Hypothalamus (tissue), 51 donors: ENCODE measurements around the gene RICTOR.
"Not testable (repeated sequence)": the region's sequence is repeated elsewhere in the genome, so short reads cannot be mapped to it uniquely, and the experiment has no call there.

ENCODE experiments used
- DNase-seq, 51 donors: peaks; one replicate each; lab custom pipeline; 2025; lab: John Stamatoyannopoulos, UW

Gene RICTOR

GRCh38 chr5:39057734-39058133 is 16.5 kb downstream of the RICTOR start:
- no peak for DNase-seq

DNA sequence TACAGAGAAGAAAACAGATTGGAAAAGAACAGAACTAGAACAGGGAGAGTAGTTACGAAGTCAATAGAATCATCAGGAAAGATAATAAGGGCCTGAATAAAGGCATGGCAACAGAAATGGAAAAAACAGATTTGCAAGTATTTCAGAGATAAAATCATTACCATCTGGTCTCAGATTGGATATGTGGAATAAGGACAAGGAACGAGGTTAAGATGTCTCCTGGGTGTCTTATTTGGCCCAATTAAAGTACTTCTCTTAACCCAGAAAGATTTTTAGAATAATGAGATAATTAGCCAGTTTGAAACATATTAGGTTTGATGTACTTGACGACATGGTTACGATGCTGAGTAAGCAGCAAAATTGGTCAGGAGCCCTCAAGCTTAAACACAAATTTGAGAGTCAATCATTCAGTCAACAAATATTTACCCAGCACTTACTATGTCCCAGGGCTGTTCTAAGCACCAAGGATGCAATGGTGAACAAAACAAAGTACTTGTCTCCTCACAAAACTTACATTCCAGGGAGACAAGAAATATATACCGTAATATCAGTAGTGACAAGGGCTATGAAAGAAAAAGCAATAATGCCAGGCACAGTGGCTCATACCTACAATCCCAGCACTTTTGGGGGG is 18.3 kb downstream of the RICTOR start:
- DNase-seq: no peak

DNA sequence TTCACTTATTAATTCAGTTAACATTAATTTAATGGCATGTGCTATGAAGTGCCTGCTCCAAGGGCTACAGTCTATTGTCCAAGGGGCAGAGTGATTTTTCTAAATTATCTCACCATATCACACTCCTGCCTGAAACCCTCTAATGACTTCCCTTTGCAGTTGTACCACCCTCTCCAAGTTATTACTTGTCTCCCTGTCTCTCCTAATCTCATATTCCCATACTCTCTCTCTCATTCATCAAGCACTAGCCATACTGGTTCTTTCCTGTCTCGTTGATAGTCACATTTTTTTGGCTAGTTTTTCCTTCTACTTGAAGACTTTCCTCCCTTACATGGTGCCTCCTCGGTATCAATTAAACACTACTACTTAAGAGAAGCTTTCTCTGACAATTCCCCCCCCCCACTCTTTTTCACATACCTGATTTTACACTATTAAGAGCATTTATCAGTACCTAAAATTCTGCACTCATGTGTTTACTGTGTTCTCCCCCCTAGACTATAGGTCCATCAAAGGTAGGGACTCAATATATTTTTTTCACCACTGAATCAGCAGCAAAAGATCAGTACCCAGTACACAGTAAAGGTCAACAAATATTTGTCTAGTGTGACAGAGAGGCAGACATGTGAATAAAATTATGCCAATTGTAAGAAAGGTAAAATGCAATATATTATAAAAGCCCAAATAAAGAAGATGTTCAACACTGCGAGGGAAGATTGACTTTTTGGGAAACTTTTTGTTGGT is 19.0 kb downstream of the RICTOR start:
- DNase-seq: no peak

DNA sequence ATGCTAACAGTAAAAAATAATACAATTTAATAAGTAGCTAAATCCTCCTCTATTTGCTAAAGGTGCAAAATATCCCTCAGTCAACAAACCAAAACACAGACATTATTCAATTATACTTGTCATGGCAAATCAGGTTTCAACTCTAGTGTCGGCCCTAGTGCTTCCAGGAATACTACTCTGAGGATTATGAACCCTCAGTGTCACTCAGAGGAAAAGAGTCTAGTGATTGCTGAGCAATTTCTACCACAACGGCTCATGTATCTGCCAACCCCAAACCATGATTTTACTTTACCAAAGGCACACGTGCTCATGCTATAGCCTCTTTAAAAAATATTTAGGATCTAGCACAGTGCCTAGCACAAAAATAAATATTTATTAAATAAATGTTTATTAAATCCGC is 21.0 kb downstream of the RICTOR start:
- DNase-seq: no peak

DNA sequence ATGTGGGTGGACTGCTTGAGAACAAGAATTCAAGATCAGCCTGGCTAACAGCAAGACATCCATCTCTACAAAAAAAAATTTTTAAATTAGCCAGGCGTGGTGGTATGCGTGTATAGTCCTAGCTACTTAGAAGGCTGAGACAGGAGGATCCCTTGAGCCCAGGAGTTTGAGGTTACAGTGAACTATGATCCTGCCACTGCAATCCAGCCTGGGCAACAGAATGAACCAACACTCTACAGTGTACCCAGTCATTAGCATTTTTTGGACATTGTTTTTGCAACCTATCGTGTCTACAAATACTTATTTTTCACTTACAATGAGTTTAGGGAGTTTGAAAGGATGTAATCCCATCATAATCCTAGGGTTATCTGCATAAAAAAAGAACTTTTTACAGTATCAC is 22.1 kb downstream of the RICTOR start:
- no peak for DNase-seq

DNA sequence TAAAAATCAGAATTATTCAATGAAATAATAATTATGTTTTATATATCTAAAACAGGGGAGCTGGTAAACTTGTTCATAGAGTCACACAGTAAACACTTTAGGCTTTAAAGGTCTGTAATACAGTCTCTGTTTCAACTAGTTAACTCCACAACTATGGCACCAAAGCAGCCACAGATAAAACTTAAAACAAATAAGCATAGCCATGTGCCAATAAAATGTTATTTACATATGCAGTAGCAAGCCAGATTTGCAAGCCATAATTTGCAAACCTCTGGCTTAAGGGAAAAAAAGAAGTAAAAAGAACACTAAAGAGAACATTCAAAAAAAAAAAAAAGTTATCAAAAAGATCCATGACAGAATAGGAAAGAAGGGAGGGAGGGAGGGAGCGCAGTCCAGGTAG is 24.9 kb downstream of the RICTOR start:
- DNase-seq: no peak

DNA sequence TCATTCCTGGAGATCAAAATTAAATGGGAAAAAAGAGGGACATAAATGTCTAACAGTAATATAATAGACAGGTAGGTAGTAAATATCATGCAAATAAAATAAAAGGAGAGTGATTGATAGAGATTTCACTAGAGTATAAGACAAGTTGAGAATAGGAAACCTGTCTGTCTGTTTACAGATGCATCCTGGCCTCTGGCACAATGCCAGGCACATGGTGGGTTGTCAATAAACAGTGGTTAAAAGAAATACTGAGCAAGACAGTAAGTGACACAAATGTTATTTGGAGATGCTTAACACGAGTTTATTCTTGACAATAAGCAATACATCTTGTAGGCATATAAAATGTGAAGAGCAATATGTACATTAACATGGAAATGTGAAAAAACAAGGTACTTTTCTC is 33.3 kb downstream of the RICTOR start:
- no peak for DNase-seq

GRCh38 chr5:39034493-39034892 is 39.7 kb downstream of the RICTOR start:
- not testable (repeated sequence) for DNase-seq

GRCh38 chr5:39031041-39031440 is 43.2 kb downstream of the RICTOR start:
- no peak for DNase-seq

GRCh38 chr5:39025456-39025855 is 48.7 kb downstream of the RICTOR start:
- DNase-seq: no peak

DNA sequence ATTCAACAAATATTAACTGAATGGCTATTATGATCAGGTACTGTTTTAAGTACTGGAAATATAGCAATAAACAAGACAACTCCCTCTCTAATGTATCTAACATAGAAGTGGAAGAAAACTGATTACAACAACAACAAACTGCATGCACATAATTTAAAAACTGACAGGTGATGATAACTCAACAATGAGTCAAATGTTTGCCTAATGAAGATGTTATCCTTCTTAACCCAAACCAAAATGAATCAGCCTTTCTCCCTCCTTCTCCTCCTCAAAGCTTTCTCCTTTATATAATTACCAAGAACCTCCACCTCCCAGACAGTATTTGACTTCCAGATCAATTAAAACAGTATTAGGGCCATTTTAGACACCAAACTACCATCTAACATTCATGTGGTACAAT is 49.3 kb downstream of the RICTOR start:
- DNase-seq: no peak

DNA sequence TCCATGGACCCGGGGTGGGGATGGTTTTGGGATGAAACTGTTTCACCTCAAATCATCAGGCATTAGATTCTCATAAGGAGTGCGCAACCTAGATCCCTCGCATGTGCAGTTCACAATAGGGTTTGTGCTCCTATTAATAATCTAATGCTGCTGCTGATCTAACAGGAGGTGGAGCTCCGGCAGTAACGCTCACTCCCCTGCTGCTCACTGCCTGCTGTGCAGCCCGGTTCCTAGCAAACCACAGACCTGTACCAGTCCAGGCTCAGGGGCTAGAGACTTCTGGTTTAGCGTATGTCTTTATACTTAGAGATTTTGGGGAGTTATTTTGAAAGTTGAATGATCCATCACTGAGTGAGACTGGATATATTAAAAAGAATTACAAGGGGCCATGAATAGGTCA is 50.2 kb downstream of the RICTOR start:
- DNase-seq: peak in 3 of 51 donors; percentile 6 to 8 (median 6)

GRCh38 chr5:39023121-39023520 is 51.1 kb downstream of the RICTOR start:
- DNase-seq: no peak

DNA sequence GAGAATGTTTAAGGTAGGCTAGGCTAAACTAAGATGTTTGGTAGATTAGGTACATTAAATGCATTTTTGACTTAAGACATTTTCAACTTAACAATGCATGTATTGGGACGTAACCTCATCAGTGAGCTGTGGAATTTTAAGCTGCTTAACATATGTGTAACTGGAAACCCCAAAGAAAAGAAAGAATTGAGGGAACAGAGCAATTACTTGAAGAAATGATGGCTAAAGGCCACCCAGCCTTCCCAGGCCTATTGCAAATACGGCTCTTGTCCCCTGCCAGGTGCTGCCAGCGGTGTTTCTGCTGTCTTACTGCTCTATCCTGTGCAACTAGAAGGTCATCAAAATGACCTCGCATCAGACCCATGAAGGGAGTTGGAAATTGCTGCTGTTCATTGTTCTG is 52.0 kb downstream of the RICTOR start:
- no peak for DNase-seq

DNA sequence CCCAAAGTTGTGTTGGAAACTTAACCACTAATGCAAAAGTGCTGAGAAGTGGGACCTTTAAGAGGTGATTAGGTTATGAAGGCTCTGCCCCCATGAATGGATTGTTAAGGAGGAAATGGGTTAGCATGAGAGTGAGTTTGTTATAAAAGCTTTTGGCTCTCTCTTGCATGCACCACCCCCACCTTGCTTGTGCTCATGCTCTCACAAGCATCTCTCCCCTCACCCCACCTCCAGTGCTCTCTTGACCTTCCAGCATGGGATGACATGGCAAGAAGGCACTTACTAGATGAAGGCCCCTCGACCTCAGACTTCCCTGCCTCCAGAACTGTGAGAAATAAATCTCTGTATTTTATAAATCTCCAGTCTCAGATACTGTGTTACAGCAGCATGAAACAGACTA is 52.8 kb downstream of the RICTOR start:
- DNase-seq: no peak

DNA sequence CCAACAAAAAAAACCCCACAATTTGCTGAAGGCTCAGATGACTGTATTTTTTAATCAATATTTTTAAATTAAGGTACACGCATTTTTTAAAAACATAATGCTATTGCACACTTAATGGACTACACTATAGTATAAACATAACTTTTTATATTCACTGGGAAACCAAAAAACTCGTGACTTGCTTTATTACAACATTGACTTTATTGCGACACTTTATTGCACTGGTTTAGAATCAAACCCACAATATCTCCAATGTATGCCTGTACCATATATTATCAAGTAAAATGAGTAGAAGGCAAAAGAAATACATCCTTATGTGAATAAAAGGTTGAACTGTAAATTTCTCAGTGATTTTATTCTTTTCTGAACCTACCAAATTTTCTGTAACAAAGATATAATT is 53.7 kb downstream of the RICTOR start:
- no peak for DNase-seq

DNA sequence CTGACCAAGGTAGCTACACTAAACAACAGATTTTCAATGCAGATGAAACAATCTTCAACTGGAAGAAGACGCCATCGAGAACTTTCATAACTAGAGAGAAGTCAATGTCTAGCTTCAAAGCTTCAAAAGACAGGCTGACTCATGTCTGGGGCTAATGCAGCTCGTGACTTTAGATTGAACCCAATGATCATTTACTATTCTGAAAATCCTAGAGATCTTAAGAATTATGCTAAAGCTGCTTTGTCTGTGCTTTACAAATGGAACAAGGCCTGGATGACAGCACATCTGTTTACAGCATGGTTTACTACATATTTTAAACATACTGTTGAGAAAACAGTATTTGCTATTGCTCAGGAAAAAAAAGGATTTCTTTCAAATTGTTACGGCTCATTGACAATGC is 54.9 kb downstream of the RICTOR start:
- no peak for DNase-seq

DNA sequence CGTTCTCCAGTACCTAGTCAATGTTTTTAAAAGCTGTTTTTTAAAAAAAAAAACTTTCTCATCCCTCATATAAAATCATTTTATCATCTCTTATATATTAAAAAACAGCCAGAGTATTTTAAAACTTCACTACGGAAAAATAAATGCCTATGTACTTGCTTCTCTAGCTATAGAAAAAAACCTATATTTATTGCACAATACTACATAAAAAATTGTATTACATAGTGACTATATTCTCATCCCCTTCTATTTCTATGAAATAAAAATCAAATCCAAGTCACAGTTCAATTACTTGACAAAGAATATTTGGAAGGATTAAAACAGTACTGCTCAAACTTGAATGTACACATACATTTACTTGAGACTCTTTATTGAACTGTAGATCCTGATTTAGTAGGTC is 56.7 kb downstream of the RICTOR start:
- no peak for DNase-seq

GRCh38 chr5:39016587-39017275 is 57.5 kb downstream of the RICTOR start:
- no peak for DNase-seq

DNA sequence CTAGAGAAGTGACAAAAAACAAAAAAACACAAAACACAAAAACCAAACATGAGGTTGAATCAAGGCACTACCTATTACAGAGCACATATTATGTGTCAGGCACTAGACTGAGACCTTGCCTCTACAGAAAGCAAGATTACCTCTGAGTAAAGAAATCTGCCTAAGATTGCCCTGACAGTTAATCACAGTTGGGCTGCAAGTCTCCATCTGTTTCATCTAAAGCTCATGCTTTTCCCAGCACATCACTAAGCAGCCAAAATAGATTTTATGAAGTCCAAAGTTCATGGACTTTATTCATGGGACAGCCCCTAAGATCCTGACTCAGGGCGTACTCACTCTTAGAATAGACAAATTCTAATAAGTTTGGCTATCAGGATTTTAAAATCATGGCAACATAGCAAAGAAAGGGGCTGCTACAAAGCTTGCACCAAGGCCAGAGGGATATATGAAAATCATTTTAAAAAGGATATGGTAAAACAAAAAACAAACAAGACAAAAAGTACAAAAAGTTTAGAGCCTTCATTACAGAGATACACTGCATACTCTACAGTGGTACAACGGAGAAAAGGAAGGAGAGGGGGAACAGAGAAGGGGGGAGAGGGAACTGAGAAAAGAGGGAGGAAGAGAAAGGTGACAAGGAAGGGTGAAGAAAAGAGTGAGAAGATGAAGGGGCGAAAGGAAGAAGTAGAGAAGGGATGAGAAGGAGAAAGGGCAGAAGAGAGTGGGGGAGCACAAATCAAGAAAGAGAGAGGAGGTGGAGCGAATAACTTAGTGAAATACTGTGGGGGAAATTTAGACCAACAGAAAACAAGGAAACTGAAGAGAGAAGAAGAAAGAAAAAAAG is 58.2 kb downstream of the RICTOR start:
- DNase-seq: no peak

DNA sequence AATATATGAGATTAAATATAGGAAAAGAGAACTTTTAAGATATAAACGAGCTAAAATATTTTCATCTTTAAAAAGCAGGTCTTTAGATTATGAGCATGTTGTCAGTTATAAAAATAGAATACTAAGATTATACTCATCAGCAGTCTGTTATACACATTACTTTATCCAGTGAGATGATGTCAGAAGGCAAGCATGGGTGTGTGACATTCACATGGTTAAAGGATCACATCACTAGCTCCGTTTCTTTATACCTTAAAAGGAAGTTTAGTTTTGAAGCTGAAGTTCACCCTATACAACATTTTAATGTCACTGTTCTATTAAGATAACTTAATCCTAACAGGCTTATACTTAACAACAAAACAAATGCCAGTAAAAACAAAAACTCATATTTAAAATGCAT is 59.6 kb downstream of the RICTOR start:
- DNase-seq: no peak
